ENCODE measurements around the gene C1S.

DNA sequence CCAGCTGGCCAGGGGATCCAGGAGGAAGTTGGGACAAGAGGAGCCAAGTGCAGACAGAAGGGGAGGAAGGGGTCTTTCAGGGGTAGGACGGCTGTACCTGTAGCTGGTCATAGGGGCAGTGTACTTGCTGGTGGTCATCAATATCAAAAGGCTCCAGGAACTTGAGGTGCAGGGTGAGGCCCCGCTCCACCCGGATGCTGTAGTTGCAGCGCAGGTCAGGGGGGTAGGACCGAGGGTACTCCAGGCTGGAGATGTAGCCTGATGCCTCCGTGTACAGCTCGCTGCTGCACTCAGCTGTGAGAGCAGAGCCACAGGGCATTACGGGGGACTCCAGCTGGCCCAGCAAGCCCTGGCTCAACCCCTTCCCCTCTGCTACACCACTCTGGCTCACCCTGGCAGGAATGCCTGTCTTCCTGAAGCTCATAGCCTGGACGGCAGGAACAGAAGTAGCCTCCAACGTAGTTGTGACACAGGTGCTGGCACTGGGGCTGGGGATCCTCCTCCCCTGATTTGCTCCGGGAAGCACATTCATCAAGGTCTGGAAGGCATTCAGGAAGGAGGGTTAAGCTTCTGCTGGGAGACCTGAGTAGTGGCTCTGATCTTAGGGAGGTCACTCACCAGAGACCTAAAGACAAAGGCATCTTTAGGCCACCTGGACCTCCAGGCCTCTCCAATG lies 28.8 kb downstream of the C1S start:
- no peak for TF ChIP-seq POLR2A (IDR thresholded peaks at IDR 0.05)
- no peak for TF ChIP-seq POLR2AphosphoS5 (IDR thresholded peaks at IDR 0.05)
- TF ChIP-seq, protein P1, sequence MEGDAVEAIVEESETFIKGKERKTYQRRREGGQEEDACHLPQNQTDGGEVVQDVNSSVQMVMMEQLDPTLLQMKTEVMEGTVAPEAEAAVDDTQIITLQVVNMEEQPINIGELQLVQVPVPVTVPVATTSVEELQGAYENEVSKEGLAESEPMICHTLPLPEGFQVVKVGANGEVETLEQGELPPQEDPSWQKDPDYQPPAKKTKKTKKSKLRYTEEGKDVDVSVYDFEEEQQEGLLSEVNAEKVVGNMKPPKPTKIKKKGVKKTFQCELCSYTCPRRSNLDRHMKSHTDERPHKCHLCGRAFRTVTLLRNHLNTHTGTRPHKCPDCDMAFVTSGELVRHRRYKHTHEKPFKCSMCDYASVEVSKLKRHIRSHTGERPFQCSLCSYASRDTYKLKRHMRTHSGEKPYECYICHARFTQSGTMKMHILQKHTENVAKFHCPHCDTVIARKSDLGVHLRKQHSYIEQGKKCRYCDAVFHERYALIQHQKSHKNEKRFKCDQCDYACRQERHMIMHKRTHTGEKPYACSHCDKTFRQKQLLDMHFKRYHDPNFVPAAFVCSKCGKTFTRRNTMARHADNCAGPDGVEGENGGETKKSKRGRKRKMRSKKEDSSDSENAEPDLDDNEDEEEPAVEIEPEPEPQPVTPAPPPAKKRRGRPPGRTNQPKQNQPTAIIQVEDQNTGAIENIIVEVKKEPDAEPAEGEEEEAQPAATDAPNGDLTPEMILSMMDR (IDR thresholded peaks at IDR 0.05) = no peak
- TF ChIP-seq EP300 (IDR thresholded peaks at IDR 0.05; ENCODE audit: low read depth) = no peak
